ENCODE data around the gene IL17RC. TPM values are rescaled to one million over a fixed set of nuclear protein-coding genes. Genes with fewer than 3 reads are reported as not detected.
A peak's percentile ranks its signal among the peaks of the same experiment; 100 is the strongest.

IL17RC gene
- total RNA-seq, 1 experiment from 2014 or later: 6.8 TPM

DNA sequence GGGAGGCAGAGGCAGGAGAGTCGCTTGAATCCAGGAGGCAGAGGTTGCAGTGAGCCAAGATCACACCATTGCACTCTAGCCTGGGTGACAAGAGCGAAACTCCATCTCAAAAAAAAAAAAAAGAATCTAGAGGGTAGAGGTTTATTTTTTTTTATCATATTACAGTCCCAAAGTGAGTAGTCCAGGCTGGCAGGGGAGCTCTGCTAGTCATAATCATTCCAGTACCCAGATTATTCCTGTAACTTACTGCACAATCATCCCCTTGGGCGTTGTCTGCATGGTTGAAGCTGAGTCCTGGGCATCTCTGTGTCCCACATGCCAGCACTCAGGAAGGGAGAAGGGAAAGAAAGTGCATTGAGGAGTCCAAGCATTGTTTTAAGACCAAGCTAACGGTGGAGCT, 25.3 kb downstream of the IL17RC start:
- Histone ChIP-seq H3K9me3 (replicated peaks) (no peaks in the 10 kb centered on the region), H3K4me3 (no peak overlapping the region), H3K4me1 (no peaks in the 10 kb centered on the region), H3K27me3 (no peaks in the 10 kb centered on the region), H3K36me3 (no peaks in the 10 kb centered on the region), H3K27ac (no peak overlapping the region)
- DNase-seq: no peak

DNA sequence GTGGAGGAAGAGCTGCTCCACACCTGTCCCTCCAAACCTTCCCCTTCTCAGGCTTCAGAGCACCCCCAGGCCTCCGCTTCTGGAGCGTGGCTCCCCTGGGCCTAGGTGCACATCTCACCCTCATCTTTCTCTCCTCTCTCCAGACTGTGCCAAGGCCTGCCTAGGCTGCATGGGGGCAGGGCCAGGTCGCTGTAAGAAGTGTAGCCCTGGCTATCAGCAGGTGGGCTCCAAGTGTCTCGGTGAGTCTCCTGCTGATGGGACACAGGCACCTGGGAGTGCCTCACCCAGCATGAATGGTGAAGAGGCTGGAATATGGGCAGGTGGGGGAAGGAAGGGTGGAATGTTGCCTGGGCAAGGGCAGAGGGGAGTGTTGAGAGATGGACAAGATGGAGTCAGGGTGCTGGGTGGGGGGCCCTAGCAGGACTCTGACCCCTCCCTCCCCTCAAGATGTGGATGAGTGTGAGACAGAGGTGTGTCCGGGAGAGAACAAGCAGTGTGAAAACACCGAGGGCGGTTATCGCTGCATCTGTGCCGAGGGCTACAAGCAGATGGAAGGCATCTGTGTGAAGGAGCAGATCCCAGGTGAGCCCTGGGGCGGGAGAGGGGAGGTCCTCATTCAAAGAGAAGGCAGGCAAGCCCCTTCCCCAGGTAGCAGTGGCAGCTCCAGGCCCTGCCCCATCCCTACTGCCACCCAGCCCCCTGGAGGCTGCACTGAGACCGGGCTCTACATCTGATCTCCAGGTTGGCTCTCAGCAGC, 26.2 kb downstream of the IL17RC start:
- Histone ChIP-seq H3K27ac (no peak overlapping the region), H3K4me1 (no peaks in the 10 kb centered on the region), H3K4me3 (no peak overlapping the region), H3K9me3 (replicated peaks) (no peaks in the 10 kb centered on the region), H3K36me3 (no peaks in the 10 kb centered on the region), H3K27me3 (no peaks in the 10 kb centered on the region)
- DNase-seq: no peak

DNA sequence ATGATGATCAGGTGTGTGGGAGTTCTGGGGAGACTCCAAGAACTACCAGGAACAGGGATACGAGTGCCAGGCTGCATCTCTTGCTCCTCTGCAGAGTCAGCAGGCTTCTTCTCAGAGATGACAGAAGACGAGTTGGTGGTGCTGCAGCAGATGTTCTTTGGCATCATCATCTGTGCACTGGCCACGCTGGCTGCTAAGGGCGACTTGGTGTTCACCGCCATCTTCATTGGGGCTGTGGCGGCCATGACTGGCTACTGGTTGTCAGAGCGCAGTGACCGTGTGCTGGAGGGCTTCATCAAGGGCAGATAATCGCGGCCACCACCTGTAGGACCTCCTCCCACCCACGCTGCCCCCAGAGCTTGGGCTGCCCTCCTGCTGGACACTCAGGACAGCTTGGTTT, 27.4 kb downstream of the IL17RC start:
- Histone ChIP-seq H3K27ac (no peak overlapping the region), H3K9me3 (replicated peaks) (no peaks in the 10 kb centered on the region), H3K36me3 (no peaks in the 10 kb centered on the region), H3K4me3 (no peak overlapping the region), H3K4me1 (no peaks in the 10 kb centered on the region), H3K27me3 (no peaks in the 10 kb centered on the region)
- no peak for DNase-seq

DNA sequence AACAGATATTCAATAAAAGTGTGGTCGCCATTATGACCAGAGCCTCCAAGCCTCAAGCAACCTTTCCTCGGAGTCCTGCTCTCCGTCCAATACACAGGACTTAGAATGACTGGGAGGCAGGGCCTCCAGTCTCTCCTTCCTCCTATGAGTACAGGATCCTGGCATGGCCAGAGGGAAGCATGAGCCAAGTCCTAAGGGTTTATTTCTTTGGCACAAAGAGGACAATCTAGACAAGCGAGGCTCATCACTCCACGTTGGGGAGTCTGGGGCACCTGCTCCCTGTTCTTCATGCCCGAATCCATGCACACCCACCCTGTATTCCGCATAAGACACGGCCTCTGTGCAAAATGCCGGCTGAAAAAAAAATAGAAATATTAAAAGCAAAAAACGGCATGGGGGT, 28.5 kb downstream of the IL17RC start:
- Histone ChIP-seq H3K27me3 (no peaks in the 10 kb centered on the region), H3K36me3 (no peaks in the 10 kb centered on the region), H3K4me1 (no peaks in the 10 kb centered on the region), H3K9me3 (replicated peaks) (no peaks in the 10 kb centered on the region), H3K27ac (no peak overlapping the region), H3K4me3 (no peak overlapping the region)
- DNase-seq: no peak

DNA sequence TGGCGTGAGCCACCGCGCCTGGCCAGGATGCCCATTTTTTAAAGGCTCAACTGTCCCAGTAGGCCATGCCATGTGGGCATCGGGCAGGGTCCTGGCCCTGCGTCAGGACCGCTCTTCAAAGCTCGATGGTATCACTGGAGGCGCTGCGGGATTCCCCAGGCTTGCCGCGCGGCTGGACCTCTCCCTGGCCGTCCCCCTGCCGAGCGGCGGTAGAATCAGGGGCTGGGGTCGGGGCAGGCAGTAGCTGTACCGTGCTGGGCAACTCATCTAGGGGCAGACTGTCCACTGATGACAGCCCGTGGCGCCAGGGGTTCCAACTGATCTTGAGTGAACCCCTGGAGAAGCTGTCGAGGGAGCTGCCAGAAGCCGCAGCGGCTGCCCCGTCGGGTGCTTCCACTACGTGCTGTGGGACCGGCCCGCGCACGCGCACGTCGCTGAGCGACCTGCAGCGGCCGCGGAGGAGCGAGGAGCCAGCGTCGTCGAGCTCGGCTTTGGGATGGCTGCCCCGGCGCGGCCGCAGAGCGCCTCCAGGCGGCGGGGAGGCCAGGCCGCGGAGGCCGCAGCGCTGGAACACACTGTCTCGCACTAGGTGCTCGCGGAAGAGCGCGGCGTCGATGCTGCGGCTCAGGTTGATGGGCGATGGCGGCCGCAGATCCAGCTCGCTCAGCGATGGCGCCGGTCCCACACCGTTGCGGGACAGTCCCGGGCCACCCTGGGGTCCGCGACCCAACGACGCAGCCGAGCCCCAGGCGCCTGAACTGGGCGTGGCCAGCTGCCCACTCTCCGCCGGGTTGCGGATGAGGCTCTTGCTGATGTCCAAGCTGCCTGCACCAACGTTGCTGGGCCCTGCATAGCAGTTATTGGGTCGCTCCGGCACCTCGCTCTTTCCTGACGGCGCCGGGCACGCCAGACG, 29.5 kb downstream of the IL17RC start:
- peaks cover 3% of the 10 kb centered on the region; the same call in 1 of the 2 replicates for H3K4me1 ChIP-seq
- no peak for DNase-seq
- no peak overlapping the region for H3K4me3 ChIP-seq
- no peaks in the 10 kb centered on the region for H3K27me3 ChIP-seq
- no peak overlapping the region for H3K27ac ChIP-seq
- H3K9me3 ChIP-seq (replicated peaks): no peaks in the 10 kb centered on the region
- no peaks in the 10 kb centered on the region for H3K36me3 ChIP-seq

DNA sequence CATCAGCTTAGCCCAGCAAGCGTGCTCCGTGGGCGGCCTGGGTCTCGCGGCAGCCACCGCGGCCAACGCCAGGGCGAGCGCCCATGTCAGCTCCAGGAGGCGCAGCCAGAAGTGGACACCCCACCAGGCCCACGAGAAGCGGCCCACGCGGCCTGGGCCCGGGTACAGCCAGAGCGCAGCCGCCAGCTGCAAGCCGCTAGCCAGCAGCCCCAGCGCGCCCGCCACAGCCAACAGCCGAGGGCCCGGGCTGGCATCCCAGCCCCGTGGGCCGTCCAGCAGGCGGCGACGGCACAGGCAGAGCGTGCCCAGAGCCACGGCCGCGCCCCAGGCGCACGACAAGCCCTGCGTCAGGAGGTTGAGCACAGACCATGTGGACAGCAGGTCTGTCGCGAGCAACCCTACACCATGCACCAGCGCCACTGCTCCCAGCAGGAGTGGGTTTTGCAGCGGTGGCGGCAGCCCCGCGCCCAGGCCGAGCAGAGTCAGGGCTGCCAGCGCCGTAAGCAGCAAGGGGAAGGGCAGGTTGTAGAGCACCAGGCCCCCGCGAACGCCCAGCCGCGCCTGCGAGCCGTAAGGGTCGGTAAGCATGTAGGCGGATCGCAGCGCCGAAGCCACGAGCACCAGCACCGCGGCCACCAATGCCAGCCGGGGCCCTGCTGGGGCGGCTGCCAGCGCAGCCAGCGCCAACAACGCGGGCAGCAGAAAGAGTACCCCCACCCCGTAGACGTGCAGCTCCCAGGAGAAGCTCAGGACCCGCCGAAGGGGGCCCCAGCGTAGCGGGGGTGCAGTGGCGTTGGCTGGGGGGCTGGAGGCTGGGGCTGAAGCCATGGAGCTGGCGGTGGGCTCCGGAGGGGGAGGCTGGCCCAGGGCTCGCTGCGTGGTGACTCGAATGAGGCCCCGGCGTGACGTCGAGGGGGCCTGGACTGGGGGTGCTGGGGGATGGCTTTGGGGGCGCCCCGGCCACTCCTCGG, 30.4 kb downstream of the IL17RC start:
- Histone ChIP-seq H3K4me1 (peaks cover 5% of the 10 kb centered on the region; the same call in 1 of the 2 replicates), H3K27ac (no peak overlapping the region), H3K9me3 (replicated peaks) (no peaks in the 10 kb centered on the region), H3K27me3 (no peaks in the 10 kb centered on the region), H3K36me3 (no peaks in the 10 kb centered on the region), H3K4me3 (no peak overlapping the region)
- DNase-seq: no peak

DNA sequence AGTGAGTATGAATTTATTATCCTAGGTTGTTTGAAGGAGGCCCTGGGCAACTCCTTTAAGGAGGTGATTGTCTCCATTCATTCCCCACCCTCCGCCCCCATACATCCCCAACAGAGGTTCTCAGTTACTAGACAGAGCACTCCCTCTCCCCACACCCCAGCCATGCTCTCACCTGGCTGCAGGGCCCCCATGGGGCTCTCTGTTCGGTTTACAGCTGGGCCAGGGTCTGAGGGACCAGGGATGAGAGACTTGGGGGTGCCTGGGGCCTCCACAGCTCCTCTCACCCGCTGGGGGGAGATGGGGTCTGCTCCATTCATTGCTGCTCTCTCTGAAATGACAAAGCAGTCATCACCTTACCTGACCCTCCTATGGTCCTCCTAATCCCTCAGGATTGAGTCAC, 31.7 kb downstream of the IL17RC start:
- Histone ChIP-seq H3K4me1 (peaks cover 5% of the 10 kb centered on the region; the same call in 1 of the 2 replicates), H3K36me3 (no peaks in the 10 kb centered on the region), H3K27ac (no peak overlapping the region), H3K27me3 (no peaks in the 10 kb centered on the region), H3K4me3 (no peak overlapping the region), H3K9me3 (replicated peaks) (no peaks in the 10 kb centered on the region)
- no peak for DNase-seq

DNA sequence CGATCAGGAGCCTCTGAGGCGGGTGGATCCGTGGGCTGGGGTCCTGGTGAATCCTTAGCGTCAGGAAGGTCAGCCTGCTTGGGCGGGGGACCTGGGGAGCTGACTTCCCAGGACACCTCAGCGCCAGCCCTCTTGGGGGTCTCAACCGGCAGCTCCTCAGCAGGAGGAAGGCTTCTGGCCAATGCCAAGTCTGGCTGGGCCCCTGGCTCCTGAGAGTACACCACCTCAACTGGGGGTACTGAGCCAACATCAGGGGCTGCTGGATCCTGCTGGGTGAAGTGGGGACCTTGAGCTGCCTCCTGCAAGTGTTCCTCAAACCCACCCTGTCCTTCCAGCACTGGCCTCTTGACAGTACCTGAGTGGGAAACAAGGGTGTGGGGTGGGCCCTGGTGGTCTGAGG, 32.2 kb downstream of the IL17RC start:
- Histone ChIP-seq H3K4me3 (no peak overlapping the region), H3K27ac (no peak overlapping the region), H3K36me3 (no peaks in the 10 kb centered on the region), H3K9me3 (replicated peaks) (no peaks in the 10 kb centered on the region), H3K4me1 (peaks cover 5% of the 10 kb centered on the region; the same call in 1 of the 2 replicates), H3K27me3 (no peaks in the 10 kb centered on the region)
- DNase-seq: no peak

DNA sequence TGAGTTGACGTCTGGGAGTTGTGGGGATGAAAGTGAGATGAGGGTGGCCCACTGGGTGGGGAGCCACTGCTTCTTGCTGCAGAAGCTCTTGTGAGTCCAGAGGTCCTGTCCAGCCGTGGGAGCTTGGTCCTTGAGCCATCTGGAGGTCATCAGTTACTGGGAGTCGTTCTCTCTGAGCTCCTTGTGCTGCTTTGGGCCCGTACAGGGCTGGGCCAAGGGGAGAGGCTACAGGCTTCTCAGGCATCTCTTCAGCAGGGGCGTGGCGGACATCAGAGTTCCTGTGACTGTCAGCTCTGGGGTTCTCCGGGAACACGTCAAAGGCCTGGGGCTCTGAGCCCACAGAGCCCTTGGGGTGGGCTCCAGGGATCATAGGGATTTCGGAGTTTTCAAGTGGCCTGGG, 32.7 kb downstream of the IL17RC start:
- Histone ChIP-seq H3K4me3 (no peak overlapping the region), H3K4me1 (peaks cover 10% of the 10 kb centered on the region; the same call in 1 of the 2 replicates), H3K27me3 (no peaks in the 10 kb centered on the region), H3K36me3 (no peaks in the 10 kb centered on the region), H3K9me3 (replicated peaks) (no peaks in the 10 kb centered on the region), H3K27ac (no peak overlapping the region)
- DNase-seq: no peak

DNA sequence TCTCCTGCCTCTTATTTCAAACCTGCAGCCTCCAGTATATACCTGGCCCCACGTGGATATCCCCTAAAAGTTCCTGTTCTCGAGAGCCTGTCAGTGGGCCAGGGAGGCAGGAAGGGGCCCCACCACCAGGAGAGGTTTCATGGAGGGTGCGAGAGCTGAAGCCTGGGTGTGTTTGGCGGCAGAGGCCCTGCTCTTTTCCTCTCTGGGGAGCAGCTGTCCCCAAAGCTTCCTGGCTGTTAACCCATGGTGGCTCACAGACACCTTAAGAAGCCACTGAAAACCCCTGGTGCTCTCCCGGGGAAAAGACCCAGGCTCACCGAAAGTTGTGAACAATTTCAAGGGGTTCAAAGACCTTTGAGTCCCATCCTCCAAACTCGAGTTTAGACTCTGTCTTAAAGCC, 34.2 kb downstream of the IL17RC start:
- peak in 1 of 2 experiments; percentile 47 for DNase-seq
- H3K27ac ChIP-seq: no peak overlapping the region
- H3K36me3 ChIP-seq: no peaks in the 10 kb centered on the region
- H3K4me3 ChIP-seq: no peak overlapping the region
- H3K27me3 ChIP-seq: no peaks in the 10 kb centered on the region
- no peaks in the 10 kb centered on the region for H3K9me3 ChIP-seq (replicated peaks)
- peaks cover 25% of the 10 kb centered on the region for H3K4me1 ChIP-seq

DNA sequence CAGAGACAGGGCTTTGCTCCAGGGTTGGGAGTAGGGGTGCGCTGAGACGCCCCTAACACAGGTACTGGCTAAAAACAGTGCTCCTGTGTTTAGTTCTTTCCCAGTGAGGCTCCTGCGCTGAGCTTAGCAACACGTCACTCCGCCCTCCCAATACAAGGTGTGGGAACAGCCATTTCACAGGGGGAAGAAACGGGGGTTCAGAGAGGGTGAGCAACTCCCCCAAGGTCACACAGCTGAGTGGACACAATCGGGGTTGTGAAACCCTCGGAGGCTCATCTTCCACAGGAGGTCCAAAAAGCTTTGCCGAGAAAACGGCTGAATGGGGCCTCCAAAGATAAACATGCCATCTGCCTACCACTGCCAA, 34.7 kb downstream of the IL17RC start:
- Histone ChIP-seq H3K27me3 (no peaks in the 10 kb centered on the region), H3K36me3 (no peaks in the 10 kb centered on the region), H3K4me1 (peaks cover 30% of the 10 kb centered on the region), H3K9me3 (replicated peaks) (no peaks in the 10 kb centered on the region), H3K4me3 (peak overlapping the region; percentile 68), H3K27ac (no peak overlapping the region)
- DNase-seq: no peak

DNA sequence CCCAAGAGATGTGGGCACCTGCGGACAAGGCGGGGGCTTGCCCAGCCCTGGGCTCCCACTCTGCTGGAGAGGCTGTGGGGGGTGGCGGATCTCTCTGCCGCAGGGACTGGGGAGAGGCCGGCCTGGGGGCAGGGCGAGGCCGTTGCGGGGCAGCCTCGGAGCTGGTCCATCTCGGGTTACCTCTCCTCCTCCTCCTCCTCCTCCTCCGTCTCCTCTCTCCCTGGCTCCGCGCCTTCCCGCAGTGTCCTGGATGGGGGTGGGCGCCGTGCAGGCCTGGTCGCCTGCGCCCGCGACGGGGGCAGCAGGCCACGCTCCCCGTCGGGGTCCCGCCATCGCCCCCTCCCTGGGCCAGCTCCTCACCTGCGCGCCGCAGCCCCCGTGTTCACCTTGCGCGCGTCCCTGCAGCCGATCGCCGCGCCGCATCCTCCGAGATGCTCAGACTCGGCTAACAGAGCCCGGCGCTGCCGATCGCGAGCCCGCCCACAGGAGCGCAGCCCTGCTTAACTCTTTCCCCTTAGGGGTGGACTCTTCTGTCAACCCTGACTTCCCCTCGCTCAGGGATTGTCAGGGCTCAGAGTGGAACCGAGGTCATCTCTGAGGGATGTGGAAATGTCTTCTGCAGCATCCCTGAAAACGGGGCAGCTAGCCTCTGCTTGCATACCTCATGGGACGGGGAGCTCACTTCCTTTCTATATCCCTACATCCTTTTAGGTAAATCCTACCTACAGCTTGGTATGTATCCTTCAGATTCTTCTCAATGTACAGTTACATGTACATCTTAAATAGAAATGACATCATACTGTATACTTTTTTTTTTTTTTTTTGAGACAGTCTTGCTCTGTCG, 35.3 kb downstream of the IL17RC start, which contains the start of gene PRRT3:
PRRT3 (minus strand) TSS at position 447 of the 844 bp plus-strand sequence. CDS start 2,293 bp downstream, outside the sequence.
- Histone ChIP-seq H3K27me3 (no peaks in the 10 kb centered on the region), H3K4me1 (peaks cover 32% of the 10 kb centered on the region), H3K36me3 (no peaks in the 10 kb centered on the region), H3K27ac (no peak within 1 kb of the TSS), H3K4me3 (peak within 1 kb of the TSS; percentile 68), H3K9me3 (replicated peaks) (no peaks in the 10 kb centered on the region)
- DNase-seq: peak; percentile 43 to 63

DNA sequence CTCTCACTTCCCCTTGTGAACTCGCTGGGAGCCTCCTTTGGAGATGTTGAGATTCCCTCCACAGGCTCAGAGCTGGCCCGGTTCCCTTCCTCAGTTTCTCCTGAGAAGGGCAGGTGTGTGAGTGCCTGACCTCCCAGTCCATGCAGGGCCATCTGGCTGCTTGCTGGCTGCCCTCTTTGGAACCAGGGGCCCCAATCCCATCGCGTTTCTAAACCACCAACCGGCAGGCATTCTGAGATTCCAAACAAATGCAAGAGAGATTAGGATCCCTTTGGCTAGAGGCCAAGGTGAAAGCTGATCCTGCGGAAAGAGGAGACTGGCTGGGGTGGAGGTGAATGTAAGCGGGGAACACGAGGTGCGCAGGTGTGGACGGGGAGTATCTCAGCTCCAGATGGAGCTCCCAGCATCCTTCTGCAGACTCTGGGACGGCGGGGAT, 38.2 kb downstream of the IL17RC start:
- H3K9me3 ChIP-seq (replicated peaks): no peaks in the 10 kb centered on the region
- DNase-seq: peak; percentile 66 to 82
- peaks cover 32% of the 10 kb centered on the region for H3K4me1 ChIP-seq
- no peak overlapping the region for H3K4me3 ChIP-seq
- H3K27me3 ChIP-seq: no peaks in the 10 kb centered on the region
- no peaks in the 10 kb centered on the region for H3K36me3 ChIP-seq
- no peak overlapping the region for H3K27ac ChIP-seq

Measured in SJCRH30 (cell line).